Thymus (tissue), 11 donors: Measurements from ENCODE around the gene MT3. TPM values are rescaled to one million over a fixed set of nuclear protein-coding genes. Genes with fewer than 3 reads are reported as not detected.

Experiments used
- DNase-seq, 9 donors: peaks; one replicate each; pipeline ENCODE4 v3.0.0-alpha.2; 2013; ENCODE audit warnings: low spot score in 9 of 9, low read depth in 6 of 9, missing footprints in 1 of 9
- H3K27ac ChIP-seq, 2 donors: one replicate each; pipeline ENCODE4 v1.5.1; 2013; ENCODE audit warnings: control low read depth in 1 of 2, low read depth in 1 of 2, low read length in 1 of 2, mild to moderate bottlenecking in 1 of 2, moderate library complexity in 1 of 2
- H3K27me3 ChIP-seq, 2 donors: one replicate each; pipeline ENCODE4 v1.5.1; 2013; ENCODE audit warnings: low read length in 1 of 2; ENCODE audit not compliant: control insufficient read depth in 2 of 2, insufficient read depth in 1 of 2
- H3K36me3 ChIP-seq, 2 donors: one replicate each; pipeline ENCODE4 v1.5.1; 2013; ENCODE audit warnings: low read length in 1 of 2, mild to moderate bottlenecking in 1 of 2, moderate library complexity in 1 of 2; ENCODE audit not compliant: control insufficient read depth in 2 of 2, insufficient read depth in 2 of 2
- H3K4me1 ChIP-seq, 2 donors: one replicate each; pipeline ENCODE4 v1.5.1; 2013; ENCODE audit warnings: low read length in 2 of 2; ENCODE audit not compliant: control insufficient read depth in 2 of 2, insufficient read depth in 2 of 2
- H3K4me3 ChIP-seq, 2 donors: one replicate each; pipeline ENCODE4 v1.5.1; 2013; ENCODE audit warnings: low read length in 2 of 2, control low read depth in 1 of 2, mild to moderate bottlenecking in 1 of 2
- H3K9me3 ChIP-seq, 2 donors: one replicate each; pipeline ENCODE4 v1.5.1; 2013; ENCODE audit warnings: low read length in 1 of 2, mild to moderate bottlenecking in 1 of 2; ENCODE audit not compliant: control insufficient read depth in 2 of 2, insufficient read depth in 1 of 2
- WGBS: extraction: QIAGEN DNeasy Blood & Tissue Kit; methylation state at CpG from one replicate; pipeline ENCODE4 v1.1.7; 2013; 5-methylcytosine and 5-hydroxymethylcytosine counted together
- polyA plus RNA-seq: library from polyadenylated mRNA; stranded (reverse); fragments of 200-250 nt; gene quantifications from one replicate; pipeline ENCODE4 v1.2.3, GENCODE V29; 2013
- total RNA-seq: library from RNA; stranded (reverse); fragments of 120-200 nt; gene quantifications from one replicate; pipeline ENCODE4 v1.2.4, GENCODE V29; 2013
- donor health status: healthy.

The MT3 gene
- total and polyA plus RNA-seq, 2 donors, result 2.5 to 13.1 TPM

DNA sequence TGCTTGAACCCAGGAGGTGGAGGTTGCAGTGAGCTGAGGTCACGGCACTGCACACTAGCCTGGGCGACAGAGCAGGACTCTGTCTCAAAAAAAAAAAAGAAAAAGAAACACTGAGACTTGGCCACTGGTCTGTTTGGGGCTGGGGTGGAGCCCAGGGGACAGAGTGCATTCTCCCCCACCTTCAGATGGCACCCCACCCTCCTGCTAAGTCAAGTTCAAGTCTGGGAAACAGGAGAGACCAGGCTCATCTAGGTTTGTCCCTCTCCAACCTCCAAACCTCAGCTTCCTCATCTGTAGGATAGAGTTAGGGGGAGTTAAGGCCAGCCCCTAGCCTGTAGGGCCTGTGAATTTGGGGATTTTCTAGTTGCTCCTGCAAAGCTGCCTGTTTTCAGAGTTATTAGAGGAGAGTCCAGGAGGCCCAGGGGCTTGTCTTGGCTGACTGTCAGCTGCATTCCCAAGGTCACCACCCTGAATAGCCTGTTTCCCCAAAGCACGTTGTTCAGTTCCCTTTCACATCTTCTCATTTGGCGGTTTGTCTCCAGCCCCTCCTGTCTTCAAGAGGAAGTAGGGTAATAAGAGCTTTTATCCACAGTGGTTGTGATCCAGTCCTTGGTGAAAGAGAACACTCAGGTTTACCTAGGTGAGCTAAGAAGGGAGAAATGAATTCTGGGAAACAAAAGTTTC, 2.2 kb downstream of the MT3 start:
- no peak for DNase-seq
- H3K27ac ChIP-seq, result no peak overlapping the region
- H3K9me3 ChIP-seq, result no peaks in the 10 kb centered on the region
- H3K36me3 ChIP-seq, result no peaks in the 10 kb centered on the region
- WGBS, result 50% methylated on average over 4 of the region's 4 CpGs
- no peak overlapping the region for H3K4me3 ChIP-seq
- H3K27me3 ChIP-seq, result peaks cover 29 to 52% of the 10 kb centered on the region in 2 donors
- H3K4me1 ChIP-seq, result peaks cover 4% of the 10 kb centered on the region in 2 donors

DNA sequence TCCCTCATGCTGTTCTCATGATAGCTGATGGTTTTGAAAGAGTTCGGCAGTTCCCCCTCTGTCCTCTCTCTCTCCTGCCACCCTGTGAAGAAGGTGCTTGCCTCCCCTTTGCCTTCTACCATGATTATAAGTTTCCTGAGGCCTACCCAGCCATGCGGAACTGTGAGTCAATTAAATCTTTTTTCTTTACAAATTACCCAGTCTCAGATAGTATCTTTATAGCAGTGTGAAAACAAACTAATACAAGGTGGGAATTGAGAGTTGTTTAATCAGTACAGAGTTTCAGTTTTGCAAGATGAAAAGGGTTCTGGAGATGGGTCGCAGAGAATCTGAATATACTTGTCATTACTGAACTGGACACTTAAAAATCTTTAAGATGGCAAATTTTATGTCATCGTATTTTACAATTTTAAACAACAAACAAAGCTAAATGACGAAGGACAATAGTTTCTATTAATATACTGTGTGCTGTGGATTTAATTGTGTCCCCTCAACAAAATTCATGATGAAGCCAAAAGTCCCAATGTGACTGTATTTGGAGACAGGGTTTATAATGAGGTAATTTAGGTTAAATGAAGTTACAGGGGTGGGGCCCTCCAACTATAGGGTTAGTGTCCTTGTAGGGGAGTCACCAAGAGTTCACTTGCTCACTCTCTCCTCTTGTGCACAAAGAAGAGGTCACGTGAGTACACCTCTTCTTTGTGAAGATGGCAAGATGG, 4.4 kb downstream of the MT3 start:
- peaks cover 14 to 31% of the 10 kb centered on the region in 2 donors for H3K27me3 ChIP-seq
- no peaks in the 10 kb centered on the region for H3K36me3 ChIP-seq
- DNase-seq, result no peak
- no peak overlapping the region for H3K27ac ChIP-seq
- WGBS, result 97% methylated on average over 6 of the region's 6 CpGs
- peaks cover 4% of the 10 kb centered on the region in 2 donors for H3K4me1 ChIP-seq
- no peaks in the 10 kb centered on the region for H3K9me3 ChIP-seq
- H3K4me3 ChIP-seq, result no peak overlapping the region

DNA sequence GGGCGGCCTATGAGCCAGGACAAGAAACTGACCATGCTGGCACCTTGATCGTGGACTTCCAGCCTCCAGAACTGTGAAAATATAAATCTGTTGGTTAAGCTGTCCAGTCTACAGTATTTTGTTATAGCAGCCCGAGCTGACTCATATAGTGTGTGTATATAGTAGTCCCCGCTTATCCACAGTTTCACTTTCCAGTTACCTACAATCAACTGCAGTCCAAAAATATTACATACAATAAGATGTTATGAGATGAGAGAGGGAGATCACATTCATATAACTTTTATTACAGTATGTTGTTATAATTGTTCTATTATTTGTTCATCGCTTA, 4.9 kb downstream of the MT3 start:
- no peaks in the 10 kb centered on the region for H3K9me3 ChIP-seq
- H3K27ac ChIP-seq, result no peak overlapping the region
- H3K4me1 ChIP-seq, result peaks cover 2 to 4% of the 10 kb centered on the region in 2 donors
- H3K4me3 ChIP-seq, result no peak overlapping the region
- DNase-seq, result no peak
- H3K36me3 ChIP-seq, result no peaks in the 10 kb centered on the region
- peaks cover 9 to 26% of the 10 kb centered on the region in 2 donors for H3K27me3 ChIP-seq
- WGBS, result 85% methylated on average over 5 of the region's 5 CpGs

DNA sequence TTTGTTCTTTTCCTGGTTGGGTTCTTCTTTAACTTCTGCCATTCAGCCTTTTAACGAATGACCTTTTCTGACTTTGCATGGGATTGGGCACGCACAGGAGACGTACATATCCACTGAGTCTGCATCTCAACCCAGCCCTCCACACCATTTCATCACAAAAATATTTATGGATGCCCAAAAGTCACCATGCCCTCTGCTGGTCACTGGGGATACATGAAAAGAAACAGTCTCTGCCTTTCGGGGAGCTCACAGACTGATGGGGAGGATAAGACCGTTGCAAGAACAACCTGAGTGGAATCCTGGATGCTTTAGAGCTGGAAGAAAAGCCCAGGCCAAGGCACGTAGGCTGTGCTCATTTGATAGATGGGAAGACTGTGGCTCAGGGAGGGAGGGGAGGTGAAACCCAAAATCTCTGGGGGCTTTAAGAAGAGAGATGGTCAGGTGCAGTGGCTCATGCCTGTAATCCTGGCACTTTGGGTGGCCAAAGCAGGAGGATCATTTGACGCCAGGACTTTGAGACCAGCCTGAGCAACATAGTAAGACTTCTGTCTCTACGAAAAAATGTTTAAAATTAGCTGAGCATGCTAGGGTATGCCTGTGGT, 11.2 kb downstream of the MT3 start:
- no peak for DNase-seq
- H3K9me3 ChIP-seq, result no peaks in the 10 kb centered on the region
- H3K4me1 ChIP-seq, result no peaks in the 10 kb centered on the region
- H3K27ac ChIP-seq, result no peak overlapping the region
- H3K4me3 ChIP-seq, result no peak overlapping the region
- WGBS, result 40% methylated on average over 8 of the region's 8 CpGs
- H3K36me3 ChIP-seq, result no peaks in the 10 kb centered on the region
- peaks cover 0 to 33% of the 10 kb centered on the region in 2 donors for H3K27me3 ChIP-seq

DNA sequence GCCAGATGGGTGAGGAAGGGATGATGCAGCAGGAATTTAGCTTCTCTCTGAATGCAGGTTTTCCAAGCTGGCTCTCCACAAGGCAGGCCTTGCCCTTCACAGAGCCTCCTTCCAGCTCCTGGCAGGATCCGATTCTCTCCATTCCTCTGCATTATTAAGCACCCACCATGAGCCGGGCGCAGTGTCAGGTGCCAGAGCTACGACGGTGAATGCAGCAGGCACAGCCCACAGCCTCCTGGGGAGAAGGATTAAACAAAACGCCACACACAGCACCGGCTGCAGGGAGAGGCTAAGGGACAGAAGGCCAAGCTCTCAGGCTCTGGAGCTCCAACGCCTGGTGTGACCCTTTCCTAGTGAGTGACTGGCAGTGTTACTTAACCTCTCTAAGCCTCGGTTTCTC, 12.0 kb downstream of the MT3 start:
- DNase-seq, result no peak
- Histone ChIP-seq H3K27me3 (peaks cover 0 to 33% of the 10 kb centered on the region in 2 donors), H3K9me3 (no peaks in the 10 kb centered on the region), H3K36me3 (no peaks in the 10 kb centered on the region), H3K27ac (no peak overlapping the region), H3K4me3 (no peak overlapping the region), H3K4me1 (no peaks in the 10 kb centered on the region)
- WGBS, result 82% methylated on average over 9 of the region's 9 CpGs

DNA sequence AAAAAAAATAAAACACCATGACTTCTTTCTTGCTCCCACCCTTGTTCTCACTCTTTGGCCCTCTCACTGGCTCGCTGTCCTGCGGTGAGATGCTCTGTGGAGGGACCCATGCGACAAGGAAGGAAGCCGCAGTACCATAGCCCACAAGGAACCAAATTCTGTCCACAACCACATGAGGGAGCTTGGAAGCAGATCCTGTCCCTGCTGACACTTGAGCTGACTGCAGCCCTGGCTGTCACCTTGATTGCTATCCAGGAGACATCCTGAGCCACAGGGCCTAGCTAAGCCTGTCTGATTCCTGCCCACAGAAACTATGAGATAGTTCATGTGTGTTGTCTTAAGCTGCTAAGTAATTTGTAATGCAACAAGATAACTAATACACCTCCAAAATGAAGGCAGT, 14.3 kb downstream of the MT3 start:
- Histone ChIP-seq H3K9me3 (no peaks in the 10 kb centered on the region), H3K4me3 (no peak overlapping the region), H3K4me1 (peaks cover 2 to 16% of the 10 kb centered on the region in 2 donors), H3K27ac (no peak overlapping the region), H3K36me3 (no peaks in the 10 kb centered on the region), H3K27me3 (peaks cover 0 to 46% of the 10 kb centered on the region in 2 donors)
- 30% methylated on average over 4 of the region's 4 CpGs for WGBS
- DNase-seq, result no peak

DNA sequence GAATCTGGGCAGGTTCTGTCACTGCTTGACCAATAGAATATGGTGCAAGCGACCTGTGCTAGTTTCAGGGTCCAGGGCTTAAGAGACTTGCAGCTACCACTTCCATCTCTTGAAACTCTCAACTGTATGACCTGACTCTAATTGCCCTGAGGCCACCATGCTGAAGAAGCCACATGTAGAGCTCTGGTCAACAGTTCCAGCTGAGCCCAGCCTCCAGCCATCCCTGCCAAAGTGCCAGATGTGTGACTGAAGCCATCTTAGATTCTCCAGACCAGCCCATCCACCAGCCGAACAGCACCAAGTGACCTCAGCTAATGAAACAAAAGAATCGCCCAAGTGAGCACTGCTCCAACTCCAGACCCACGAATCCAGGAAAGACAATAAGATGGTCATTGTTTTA, 15.6 kb downstream of the MT3 start:
- Histone ChIP-seq H3K9me3 (no peaks in the 10 kb centered on the region), H3K27me3 (peaks cover 0 to 55% of the 10 kb centered on the region in 2 donors), H3K27ac (no peak overlapping the region), H3K4me1 (peaks cover 6 to 30% of the 10 kb centered on the region in 2 donors), H3K36me3 (no peaks in the 10 kb centered on the region), H3K4me3 (no peak overlapping the region)
- WGBS, result 98% methylated on average over 4 of the region's 4 CpGs
- DNase-seq, result no peak

DNA sequence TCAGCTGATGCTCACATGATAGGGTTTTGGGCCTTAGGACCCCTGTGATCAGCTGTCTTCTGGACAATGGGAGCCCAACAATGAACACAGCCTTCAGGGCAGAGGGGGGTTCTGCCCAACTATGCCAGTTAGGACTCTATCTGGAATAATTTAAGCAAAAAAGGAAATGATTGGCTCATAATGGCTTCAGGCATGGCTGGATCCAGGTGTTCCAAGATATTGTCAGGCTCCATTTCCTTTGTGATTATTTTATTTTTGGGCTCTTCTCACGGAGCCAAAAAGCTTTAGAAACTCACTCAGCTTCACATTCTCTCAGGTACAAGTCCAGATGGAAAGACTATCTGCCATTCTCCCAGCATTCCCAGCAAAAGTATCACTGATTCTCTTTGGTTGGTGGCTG, 16.1 kb downstream of the MT3 start:
- H3K27ac ChIP-seq, result no peak overlapping the region
- H3K36me3 ChIP-seq, result no peaks in the 10 kb centered on the region
- no peak overlapping the region for H3K4me3 ChIP-seq
- DNase-seq, result no peak
- WGBS, result 88% methylated on average over 1 of the region's 1 CpG
- peaks cover 0 to 53% of the 10 kb centered on the region in 2 donors for H3K27me3 ChIP-seq
- peaks cover 8 to 35% of the 10 kb centered on the region in 2 donors for H3K4me1 ChIP-seq
- H3K9me3 ChIP-seq, result no peaks in the 10 kb centered on the region

DNA sequence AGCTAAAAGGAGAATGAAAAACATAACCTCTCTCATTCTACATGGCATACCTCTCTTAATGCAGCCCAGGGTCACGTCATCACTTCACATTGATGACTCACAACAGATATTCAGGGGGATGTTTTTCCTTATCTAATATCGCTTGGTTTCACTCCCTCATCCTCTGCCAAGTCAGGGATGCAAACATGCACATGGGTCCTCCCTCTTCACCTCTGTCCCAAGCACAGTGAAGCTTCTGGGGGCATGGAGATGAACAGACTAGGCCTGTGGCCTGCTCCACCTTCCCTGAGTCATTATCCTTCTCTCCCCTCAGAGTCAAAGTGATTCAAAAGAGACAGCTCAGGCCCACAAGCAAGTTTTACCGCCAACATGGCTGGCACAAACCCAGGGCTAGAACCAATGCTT, 16.7 kb downstream of the MT3 start:
- WGBS, result 93% methylated on average over 3 of the region's 3 CpGs
- H3K36me3 ChIP-seq, result no peaks in the 10 kb centered on the region
- DNase-seq, result no peak
- no peak overlapping the region for H3K4me3 ChIP-seq
- no peaks in the 10 kb centered on the region for H3K9me3 ChIP-seq
- H3K27me3 ChIP-seq, result peaks cover 0 to 47% of the 10 kb centered on the region in 2 donors
- H3K4me1 ChIP-seq, result peaks cover 11 to 39% of the 10 kb centered on the region in 2 donors
- peak overlapping the region in 1 of 2 donors; percentile 53 for H3K27ac ChIP-seq
